PC-3 (cell line): Measurements from ENCODE around the gene SLC44A1. TPM values are rescaled to one million over a fixed set of nuclear protein-coding genes. Genes with fewer than 3 reads are reported as not detected.

ENCODE experiments used
- ATAC-seq: fragments of 200-7000 bp; cut with Tn5 transposase; 2 replicates; pipeline ENCODE4 v1.9.1; 2020; ENCODE audit warnings: mild to moderate bottlenecking, moderate library complexity
- BruUV-seq: library from RNA; stranded (reverse); fragments of 400-500 nt; replicated peaks from 2 replicates; lab custom pipeline; 2021; lab: Mats Ljungman, UMichigan
- CTCF ChIA-PET: fragments of 300-600 bp; sonication (Branson Sonifier 250); formaldehyde crosslinking; loops from one replicate; lab custom pipeline; 2022; ENCODE audit warnings: antibody characterized with exemption; lab: Charles Lee
- POLR2A ChIA-PET: fragments of 300-600 bp; sonication (Branson Sonifier 250); formaldehyde crosslinking; loops from one replicate; lab custom pipeline; 2022; ENCODE audit warnings: antibody characterized with exemption; ENCODE audit not compliant: unreplicated experiment; lab: Charles Lee
- DNase-seq: peaks from one replicate; pipeline ENCODE4 v3.0.0-alpha.2; 2015
- H2AFZ ChIP-seq: fragments of 300-600 bp; sonication (generic); 2 replicates; pipeline ENCODE4 v1.6.0; 2016; ENCODE audit warnings: antibody characterized with exemption, low read length
- H3F3A ChIP-seq: fragments of 300-600 bp; sonication (generic); one replicate; pipeline ENCODE4 v1.6.0; 2017; ENCODE audit warnings: antibody characterized with exemption, low read length, control low read depth, mild to moderate bottlenecking; ENCODE audit not compliant: unreplicated experiment
- H3K27ac ChIP-seq: fragments of 300-600 bp; sonication (generic); 2 replicates; pipeline ENCODE4 v1.5.1; 2016; ENCODE audit warnings: mild to moderate bottlenecking, low read length
- H3K27me3 ChIP-seq: fragments of 300-600 bp; sonication (generic); 2 replicates; pipeline ENCODE4 v1.6.1; 2016; ENCODE audit warnings: low read length, mixed read lengths
- H3K36me3 ChIP-seq: fragments of 300-600 bp; sonication (generic); 2 replicates; pipeline ENCODE4 v1.6.1; 2016; ENCODE audit warnings: low read depth, mixed run types, low read length, mixed read lengths
- H3K4me1 ChIP-seq: fragments of 300-600 bp; sonication (generic); 2 replicates; pipeline ENCODE4 v1.5.1; 2016; ENCODE audit warnings: low read length; ENCODE audit not compliant: insufficient read depth
- H3K4me2 ChIP-seq: fragments of 300-600 bp; sonication (generic); 2 replicates; pipeline ENCODE4 v1.6.0; 2016; ENCODE audit warnings: low read length
- H3K4me3 ChIP-seq: fragments of 300-600 bp; sonication (generic); 2 replicates; pipeline ENCODE4 v1.5.1; 2016; ENCODE audit warnings: mild to moderate bottlenecking, low read length, mixed read lengths
- H3K79me2 ChIP-seq: fragments of 300-600 bp; sonication (generic); 2 replicates; pipeline ENCODE4 v1.6.1; 2017; ENCODE audit warnings: low read length, mixed read lengths
- H3K9ac ChIP-seq: fragments of 300-600 bp; sonication (generic); 2 replicates; pipeline ENCODE4 v1.6.0; 2016; ENCODE audit warnings: mild to moderate bottlenecking, low read length
- H3K9me2 ChIP-seq: fragments of 300-600 bp; sonication (generic); replicated peaks from 2 replicates; pipeline ENCODE4 v1.6.1; 2016; ENCODE audit warnings: mixed run types, low read length, mixed read lengths
- H3K9me3 ChIP-seq: fragments of 300-600 bp; sonication (generic); 2 replicates; pipeline ENCODE4 v1.6.1; 2016; ENCODE audit warnings: low read length, mixed read lengths
- H4K20me1 ChIP-seq: fragments of 300-600 bp; sonication (generic); 2 replicates; pipeline ENCODE4 v1.6.1; 2016; ENCODE audit warnings: low read length, mixed read lengths
- CTCF ChIP-seq: fragments of 300-600 bp; sonication (generic); conservative IDR thresholded peaks from 2 replicates; pipeline ENCODE4 v1.5.1; 2017; ENCODE audit warnings: antibody characterized with exemption, low read depth, mild to moderate bottlenecking, low read length
- EZH2 ChIP-seq: fragments of 300-600 bp; sonication (generic); IDR thresholded peaks from one replicate; pipeline ENCODE4 v1.6.1; 2017; ENCODE audit warnings: antibody characterized with exemption, mild to moderate bottlenecking, low read length; ENCODE audit not compliant: unreplicated experiment
- EZH2phosphoT487 ChIP-seq: fragments of 300-600 bp; sonication (generic); IDR thresholded peaks from 2 replicates; pipeline ENCODE4 v1.6.1; 2018; ENCODE audit warnings: mild to moderate bottlenecking, antibody characterized with exemption, low read length, borderline replicate concordance
- intact Hi-C: fragments of 100-400 bp; cut with micrococcal nuclease; formaldehyde crosslinking; loops from 2 replicates; pipeline ENCODE4 v1.9.0; 2023
- total RNA-seq: library from RNA; depleted of rRNA; stranded (reverse); fragments of >200 nt; gene quantifications from 2 replicates; pipeline ENCODE4 v1.2.3, GENCODE V29; 2014

Gene SLC44A1
- total RNA-seq, 1 experiment from 2014 or later: 16.1 TPM

GRCh38 chr9:105219291-105219805, 25.1 kb upstream of the SLC44A1 start:
- intact Hi-C loops: no loop called here
- no peaks in the 10 kb centered on the region for H3K79me2 ChIP-seq
- no peaks in the 10 kb centered on the region for H4K20me1 ChIP-seq
- DNase-seq (no peak), ATAC-seq (no peak)
- no peaks in the 10 kb centered on the region for H3K36me3 ChIP-seq
- ChIA-PET CTCF (no interaction called here), POLR2A (no interaction called here)
- H3K9me3 ChIP-seq: no peaks in the 10 kb centered on the region
- no peaks in the 10 kb centered on the region for H3F3A ChIP-seq
- H2AFZ ChIP-seq: no peak overlapping the region
- BruUV-seq: no TSS peak
- no peak for TF ChIP-seq EZH2phosphoT487
- no peak for TF ChIP-seq EZH2
- no peak for TF ChIP-seq CTCF
- H3K9ac ChIP-seq: no peak overlapping the region
- H3K4me2 ChIP-seq: no peak overlapping the region
- no peaks in the 10 kb centered on the region for H3K9me2 ChIP-seq
- no peaks in the 10 kb centered on the region for H3K4me1 ChIP-seq
- no peak overlapping the region for H3K27ac ChIP-seq
- H3K4me3 ChIP-seq: no peak overlapping the region
- H3K27me3 ChIP-seq: no peaks in the 10 kb centered on the region

GRCh38 chr9:105220451-105220850, 24.0 kb upstream of the SLC44A1 start:
- Histone ChIP-seq H3K4me1 (no peaks in the 10 kb centered on the region), H3K4me3 (no peak overlapping the region), H3K27me3 (no peaks in the 10 kb centered on the region), H2AFZ (no peak overlapping the region), H3F3A (no peaks in the 10 kb centered on the region), H3K36me3 (no peaks in the 10 kb centered on the region), H3K9me2 (no peaks in the 10 kb centered on the region), H3K9ac (no peak overlapping the region), H3K79me2 (no peaks in the 10 kb centered on the region), H3K27ac (no peak overlapping the region), H3K9me3 (no peaks in the 10 kb centered on the region), H4K20me1 (no peaks in the 10 kb centered on the region), H3K4me2 (no peak overlapping the region)
- no TSS peak for BruUV-seq
- DNase-seq (no peak), ATAC-seq (no peak)
- TF ChIP-seq EZH2: no peak
- TF ChIP-seq EZH2phosphoT487: no peak
- no peak for TF ChIP-seq CTCF
- intact Hi-C loops: no loop called here
- ChIA-PET POLR2A (no interaction called here), CTCF (no interaction called here)

GRCh38 chr9:105223544-105224140, 20.8 kb upstream of the SLC44A1 start:
- ATAC-seq (no peak), DNase-seq (no peak)
- intact Hi-C loops: no loop called here
- Histone ChIP-seq H3K4me1 (no peaks in the 10 kb centered on the region), H3K4me3 (no peak overlapping the region), H3K36me3 (no peaks in the 10 kb centered on the region), H4K20me1 (no peaks in the 10 kb centered on the region), H3K27ac (no peak overlapping the region), H3K4me2 (no peak overlapping the region), H3K9me3 (no peaks in the 10 kb centered on the region), H3K9ac (no peak overlapping the region), H3K79me2 (no peaks in the 10 kb centered on the region), H2AFZ (no peak overlapping the region), H3F3A (no peaks in the 10 kb centered on the region), H3K27me3 (no peaks in the 10 kb centered on the region), H3K9me2 (no peaks in the 10 kb centered on the region)
- TF ChIP-seq CTCF: no peak
- TF ChIP-seq EZH2: no peak
- TF ChIP-seq EZH2phosphoT487: no peak
- no TSS peak for BruUV-seq
- POLR2A ChIA-PET: no interaction called here
- CTCF ChIA-PET: no interaction called here
